DND-41 (cell line): ENCODE results near the gene ARHGAP32.

Experiments used
- ATAC-seq: fragments of 200-7000 bp; cut with Tn5 transposase; 3 replicates; pipeline ENCODE4 v1.9.1; 2021; ENCODE audit warnings: low read depth; ENCODE audit not compliant: insufficient read depth
- DNase-seq: peaks from one replicate; pipeline ENCODE4 v3.0.0-alpha.2; 2020
- H2AFZ ChIP-seq: 2 replicates; pipeline ENCODE4 v1.6.0; 2012; ENCODE audit warnings: low read depth, low read length
- H3K27ac ChIP-seq: 2 replicates; pipeline ENCODE4 v1.5.1; 2012; ENCODE audit warnings: low read length, inconsistent platforms
- H3K27me3 ChIP-seq: fragments of 200-600 bp; sonication (generic); 2 replicates; pipeline ENCODE4 v1.6.0; 2012; ENCODE audit warnings: low read length, mild to moderate bottlenecking, inconsistent platforms; ENCODE audit not compliant: insufficient read depth, poor library complexity
- H3K36me3 ChIP-seq: 2 replicates; pipeline ENCODE4 v1.5.1; 2012; ENCODE audit warnings: low read length, inconsistent platforms; ENCODE audit not compliant: insufficient read depth
- H3K4me1 ChIP-seq: 2 replicates; pipeline ENCODE4 v1.5.1; 2012; ENCODE audit warnings: mild to moderate bottlenecking, low read length; ENCODE audit not compliant: insufficient read depth
- H3K4me2 ChIP-seq: 2 replicates; pipeline ENCODE4 v1.6.0; 2012; ENCODE audit warnings: mild to moderate bottlenecking, moderate library complexity, low read length, inconsistent platforms; ENCODE audit not compliant: insufficient read depth
- H3K4me3 ChIP-seq, 2 experiments: fragments of 200-600 bp in 1 of 2; shearing (Covaris generic) in 1 of 2; 2 replicates each; pipeline ENCODE4 v1.5.1; 2012 to 2016; ENCODE audit warnings: inconsistent platforms in 2 of 2, low read length in 2 of 2, mild to moderate bottlenecking in 2 of 2, low read depth in 1 of 2, moderate library complexity in 1 of 2
- H3K79me2 ChIP-seq: 2 replicates; pipeline ENCODE4 v1.6.0; 2012; ENCODE audit warnings: low read length, inconsistent platforms; ENCODE audit not compliant: insufficient read depth
- H3K9ac ChIP-seq: 2 replicates; pipeline ENCODE4 v1.6.0; 2012; ENCODE audit warnings: low read depth, mild to moderate bottlenecking, inconsistent platforms, low read length, moderate library complexity
- H3K9me3 ChIP-seq: 2 replicates; pipeline ENCODE4 v1.5.1; 2012; ENCODE audit warnings: low read length, moderate library complexity, mild to moderate bottlenecking, inconsistent platforms; ENCODE audit not compliant: insufficient read depth, severe bottlenecking
- H4K20me1 ChIP-seq: 2 replicates; pipeline ENCODE4 v1.6.0; 2012; ENCODE audit warnings: low read length; ENCODE audit not compliant: insufficient read depth
- EZH2 ChIP-seq: IDR thresholded peaks from 3 replicates; pipeline ENCODE4 v1.6.1; 2012; ENCODE audit warnings: borderline replicate concordance, low read depth, mild to moderate bottlenecking, moderate library complexity, low read length, inconsistent platforms; ENCODE audit not compliant: severe bottlenecking
- TF ChIP-seq, protein P1 (sequence below): IDR thresholded peaks from 2 replicates; pipeline ENCODE4 v1.5.1; 2012; ENCODE audit warnings: borderline replicate concordance, low read length, moderate library complexity, mild to moderate bottlenecking; ENCODE audit not compliant: poor library complexity, severe bottlenecking; ENCODE audit errors: extremely low read depth

The ARHGAP32 gene

DNA sequence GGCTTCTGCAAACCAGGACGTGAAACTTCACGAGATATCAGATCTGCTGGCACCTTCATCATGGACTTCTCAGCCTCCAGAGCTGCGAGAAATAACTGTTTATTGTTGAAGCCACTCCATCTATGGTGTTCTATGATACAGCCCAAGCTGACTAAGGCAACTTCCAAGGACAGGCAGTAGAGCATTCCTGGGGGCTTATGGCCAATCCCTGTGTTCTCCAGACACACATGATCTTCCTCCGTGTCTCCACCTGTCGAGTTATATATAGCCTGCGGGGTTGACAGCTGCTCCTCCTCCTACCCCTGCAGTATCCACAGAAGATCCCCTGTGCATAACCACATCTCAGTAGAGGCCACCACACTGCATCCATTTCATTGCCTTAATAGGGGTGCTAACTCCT is 260.5 kb downstream of the ARHGAP32 start:
- H3K4me3 ChIP-seq = no peak overlapping the region
- no peak overlapping the region for H3K27ac ChIP-seq
- no peaks in the 10 kb centered on the region for H4K20me1 ChIP-seq
- ATAC-seq (no peak), DNase-seq (no peak)
- TF ChIP-seq, protein P1, sequence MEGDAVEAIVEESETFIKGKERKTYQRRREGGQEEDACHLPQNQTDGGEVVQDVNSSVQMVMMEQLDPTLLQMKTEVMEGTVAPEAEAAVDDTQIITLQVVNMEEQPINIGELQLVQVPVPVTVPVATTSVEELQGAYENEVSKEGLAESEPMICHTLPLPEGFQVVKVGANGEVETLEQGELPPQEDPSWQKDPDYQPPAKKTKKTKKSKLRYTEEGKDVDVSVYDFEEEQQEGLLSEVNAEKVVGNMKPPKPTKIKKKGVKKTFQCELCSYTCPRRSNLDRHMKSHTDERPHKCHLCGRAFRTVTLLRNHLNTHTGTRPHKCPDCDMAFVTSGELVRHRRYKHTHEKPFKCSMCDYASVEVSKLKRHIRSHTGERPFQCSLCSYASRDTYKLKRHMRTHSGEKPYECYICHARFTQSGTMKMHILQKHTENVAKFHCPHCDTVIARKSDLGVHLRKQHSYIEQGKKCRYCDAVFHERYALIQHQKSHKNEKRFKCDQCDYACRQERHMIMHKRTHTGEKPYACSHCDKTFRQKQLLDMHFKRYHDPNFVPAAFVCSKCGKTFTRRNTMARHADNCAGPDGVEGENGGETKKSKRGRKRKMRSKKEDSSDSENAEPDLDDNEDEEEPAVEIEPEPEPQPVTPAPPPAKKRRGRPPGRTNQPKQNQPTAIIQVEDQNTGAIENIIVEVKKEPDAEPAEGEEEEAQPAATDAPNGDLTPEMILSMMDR = no peak
- TF ChIP-seq EZH2 = no peak
- H3K27me3 ChIP-seq = peaks cover 6% of the 10 kb centered on the region
- no peaks in the 10 kb centered on the region for H3K36me3 ChIP-seq
- no peaks in the 10 kb centered on the region for H3K79me2 ChIP-seq
- no peak overlapping the region for H3K4me2 ChIP-seq
- H2AFZ ChIP-seq = no peak overlapping the region
- H3K4me1 ChIP-seq = no peaks in the 10 kb centered on the region
- no peaks in the 10 kb centered on the region for H3K9me3 ChIP-seq
- no peak overlapping the region for H3K9ac ChIP-seq

DNA sequence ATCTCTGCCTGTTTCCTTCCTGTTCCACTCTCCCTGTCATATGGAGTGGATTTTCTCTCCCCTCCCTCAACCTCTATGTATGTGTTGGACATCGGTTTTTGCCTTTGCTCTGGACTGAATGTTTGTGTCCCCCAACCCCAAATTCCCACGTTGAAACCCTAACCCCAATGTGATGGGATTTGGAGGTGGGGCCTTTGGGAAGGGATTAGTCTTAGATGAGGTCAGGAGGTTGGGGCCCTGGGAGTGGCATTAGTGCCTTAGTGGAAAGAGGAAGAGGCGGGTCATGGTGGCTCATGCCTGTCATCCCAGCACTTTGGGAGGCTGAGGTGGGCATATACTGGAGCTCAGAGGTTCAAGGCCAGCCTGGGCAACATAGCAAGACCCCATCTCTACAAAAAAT is 261.1 kb downstream of the ARHGAP32 start:
- Histone ChIP-seq H4K20me1 (no peaks in the 10 kb centered on the region), H3K4me3 (no peak overlapping the region), H3K36me3 (no peaks in the 10 kb centered on the region), H3K27ac (no peak overlapping the region), H3K4me2 (no peak overlapping the region), H3K9ac (no peak overlapping the region), H3K4me1 (no peaks in the 10 kb centered on the region), H3K9me3 (no peaks in the 10 kb centered on the region), H3K27me3 (peaks cover 6% of the 10 kb centered on the region), H3K79me2 (no peaks in the 10 kb centered on the region), H2AFZ (no peak overlapping the region)
- no peak for TF ChIP-seq EZH2
- TF ChIP-seq, protein P1 = no peak
- ATAC-seq (no peak), DNase-seq (no peak)

DNA sequence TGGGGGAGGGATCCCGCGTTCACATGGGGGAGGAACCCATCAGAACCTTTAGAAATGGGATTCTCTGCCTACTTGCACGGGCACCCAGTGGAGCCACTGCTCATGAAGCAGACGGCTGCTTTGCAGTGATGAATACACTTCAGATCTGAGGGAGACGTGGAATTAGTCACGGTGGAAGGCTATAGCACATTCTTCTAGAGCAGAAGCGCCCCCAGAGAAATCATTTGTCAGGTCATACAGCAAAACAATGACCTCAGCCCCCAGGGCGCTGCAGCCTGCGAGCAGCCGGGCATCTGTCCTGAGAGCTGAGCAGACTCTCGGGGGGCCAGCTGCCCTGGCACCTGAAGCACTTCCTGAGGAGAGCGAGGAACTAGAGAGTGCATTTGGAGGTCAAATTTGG is 262.1 kb downstream of the ARHGAP32 start:
- Histone ChIP-seq H3K4me1 (no peaks in the 10 kb centered on the region), H3K4me3 (no peak overlapping the region)

DNA sequence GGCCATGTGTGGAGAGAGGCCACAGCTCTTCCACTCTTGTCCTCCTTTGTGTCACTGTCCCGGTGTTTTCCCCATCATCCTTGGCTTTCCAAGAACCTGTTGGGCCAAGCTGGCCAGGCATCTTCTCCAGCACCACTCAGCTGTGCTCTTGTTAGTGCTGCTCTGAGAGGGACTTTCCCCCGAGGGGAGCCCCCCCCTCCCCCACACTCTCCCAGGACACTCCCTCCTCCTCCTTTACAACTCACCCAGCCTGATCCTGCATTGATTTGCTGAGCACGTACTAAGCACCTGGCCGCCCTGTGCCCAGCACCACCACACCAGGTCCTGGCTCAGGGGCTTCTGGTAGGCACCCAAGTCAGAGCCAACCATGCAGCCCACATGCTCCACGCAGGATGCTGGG is 262.7 kb downstream of the ARHGAP32 start:
- H3K9ac ChIP-seq = no peak overlapping the region
- no peaks in the 10 kb centered on the region for H3K9me3 ChIP-seq
- H3K27ac ChIP-seq = no peak overlapping the region
- H3K4me3 ChIP-seq = no peak overlapping the region
- H3K36me3 ChIP-seq = no peaks in the 10 kb centered on the region
- no peaks in the 10 kb centered on the region for H3K79me2 ChIP-seq
- H2AFZ ChIP-seq = no peak overlapping the region
- peaks cover 6% of the 10 kb centered on the region for H3K27me3 ChIP-seq
- no peaks in the 10 kb centered on the region for H4K20me1 ChIP-seq
- DNase-seq = no peak
- no peaks in the 10 kb centered on the region for H3K4me1 ChIP-seq
- H3K4me2 ChIP-seq = no peak overlapping the region
- ATAC-seq = no peak
- no peak for TF ChIP-seq EZH2
- TF ChIP-seq, protein P1 = no peak

More for the DNA sequence above, 262.1 kb downstream of the ARHGAP32 start:
- Histone ChIP-seq H2AFZ (no peak overlapping the region), H3K4me2 (no peak overlapping the region), H3K9me3 (no peaks in the 10 kb centered on the region), H4K20me1 (no peaks in the 10 kb centered on the region), H3K36me3 (no peaks in the 10 kb centered on the region), H3K27ac (no peak overlapping the region), H3K79me2 (no peaks in the 10 kb centered on the region), H3K27me3 (peaks cover 6% of the 10 kb centered on the region), H3K9ac (no peak overlapping the region)
- TF ChIP-seq EZH2 = no peak
- DNase-seq = no peak
- ATAC-seq = no peak
